Stimulated activated CD4-positive, alpha-beta T cell treated with anti-CD3 and anti-CD28 coated beads, Interleukin-1b, Interleukin-23, amount 100 ng/mL, for 1 hour (primary cell): Measurements from ENCODE around the gene ST3GAL5.

Experiments used
- DNase-seq, 2 donors: peaks; one replicate each; pipeline ENCODE4 v3.0.0-alpha.2; 2020; ENCODE audit warnings: low read depth in 2 of 2

Gene ST3GAL5

GRCh38 chr2:85866165-85866659 lies 22.6 kb downstream of the ST3GAL5 start:
- DNase-seq, result no peak

GRCh38 chr2:85865539-85866164 lies 23.1 kb downstream of the ST3GAL5 start:
- DNase-seq, result no peak

- no peak for DNase-seq
These were observed 24.1 kb downstream of the ST3GAL5 start for GRCh38 chr2:85864654-85865053.

DNA sequence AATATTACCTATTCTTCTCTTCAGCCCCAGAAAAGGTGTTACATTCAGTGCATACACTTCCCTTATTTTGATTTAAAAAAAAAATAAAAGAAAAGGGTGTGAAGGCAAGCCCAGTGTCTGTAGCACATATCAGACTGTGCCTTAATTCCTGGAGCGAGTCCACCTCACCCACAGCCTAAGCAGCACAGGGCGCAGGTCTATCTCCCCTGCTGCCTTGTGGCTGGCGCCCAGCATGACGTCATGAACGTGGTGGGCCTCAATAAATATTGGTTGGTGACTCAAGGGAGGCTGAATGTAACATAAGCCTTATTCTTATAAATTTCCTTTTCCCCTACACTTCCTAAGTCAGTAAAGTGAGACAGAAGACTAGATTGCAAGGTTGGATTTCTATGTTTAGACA lies 26.4 kb downstream of the ST3GAL5 start:
- DNase-seq, result no peak

DNA sequence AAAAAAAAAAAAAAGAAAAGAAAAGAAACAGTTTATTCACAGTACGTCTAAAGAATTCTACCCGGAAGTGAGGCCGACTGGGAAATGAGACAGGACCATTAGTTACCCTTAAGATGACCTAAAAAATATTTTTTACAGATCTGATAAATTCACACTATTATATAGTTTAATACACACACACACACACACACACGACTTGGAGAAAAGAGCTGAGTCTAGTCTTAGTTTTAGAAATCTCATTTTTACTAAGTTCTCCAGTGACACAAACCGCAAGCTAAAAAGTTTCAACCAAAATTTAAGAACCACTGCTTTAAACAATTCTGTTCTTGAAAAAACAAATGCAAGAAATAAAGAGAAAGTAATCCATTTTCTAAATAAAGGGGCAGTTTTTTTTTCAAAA lies 27.1 kb downstream of the ST3GAL5 start:
- DNase-seq, result no peak

DNA sequence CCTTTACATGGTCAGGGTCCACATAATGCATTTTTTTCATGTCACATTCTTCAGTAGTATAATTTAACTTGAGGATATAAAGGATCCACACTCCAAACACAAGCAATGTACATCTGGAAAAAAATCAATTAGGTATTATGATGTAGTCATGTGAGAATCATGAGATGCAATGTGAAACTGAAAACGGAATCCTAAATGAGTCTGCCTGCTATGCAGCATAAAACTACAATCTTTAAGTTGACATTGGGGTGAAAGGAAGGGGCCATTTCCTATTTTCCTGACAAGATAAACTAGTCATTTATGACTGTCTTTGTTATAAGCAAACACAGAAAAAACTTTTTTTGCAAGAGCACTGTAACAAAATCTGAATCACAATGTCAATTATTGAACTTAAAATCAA lies 27.6 kb downstream of the ST3GAL5 start:
- DNase-seq, result no peak

- DNase-seq, result no peak
These were observed 29.9 kb downstream of the ST3GAL5 start for GRCh38 chr2:85858841-85859240.

DNA sequence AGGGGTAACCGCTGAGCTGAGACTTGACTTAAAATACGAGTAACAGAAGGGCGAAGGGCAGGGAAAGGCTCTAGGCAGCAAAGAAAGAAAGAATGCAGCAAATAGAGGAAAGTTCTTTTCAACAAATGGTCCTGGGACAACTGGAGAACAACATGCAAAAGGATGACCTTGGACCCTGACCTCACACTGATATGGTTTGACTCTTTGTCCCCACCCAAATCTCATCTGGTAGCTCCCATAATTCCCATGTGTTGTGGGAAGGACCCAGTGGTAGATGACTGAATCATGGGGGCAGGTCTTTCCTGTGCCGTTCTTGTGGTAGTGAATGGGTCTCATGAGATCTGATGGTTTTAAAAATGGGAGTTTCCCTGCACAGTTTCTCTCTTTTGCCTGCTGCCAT lies 33.9 kb downstream of the ST3GAL5 start:
- DNase-seq, result no peak

DNA sequence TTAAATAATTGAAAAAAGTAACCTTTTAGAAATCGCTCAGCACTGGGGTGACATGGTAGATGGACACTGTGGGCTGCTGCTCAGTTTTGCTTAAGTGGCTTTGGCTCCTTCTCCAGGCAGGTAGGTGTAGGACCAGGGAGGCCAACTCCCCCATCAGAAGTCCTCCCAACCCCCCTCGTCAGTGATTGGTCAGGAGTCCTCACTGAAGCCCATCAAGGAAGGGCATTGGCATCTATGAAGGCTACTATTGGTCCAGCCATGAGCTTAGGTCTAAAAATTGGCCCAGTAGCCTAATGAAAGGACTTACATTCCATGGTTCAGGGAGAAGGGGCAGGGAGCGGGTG lies 34.7 kb downstream of the ST3GAL5 start:
- no peak for DNase-seq

DNA sequence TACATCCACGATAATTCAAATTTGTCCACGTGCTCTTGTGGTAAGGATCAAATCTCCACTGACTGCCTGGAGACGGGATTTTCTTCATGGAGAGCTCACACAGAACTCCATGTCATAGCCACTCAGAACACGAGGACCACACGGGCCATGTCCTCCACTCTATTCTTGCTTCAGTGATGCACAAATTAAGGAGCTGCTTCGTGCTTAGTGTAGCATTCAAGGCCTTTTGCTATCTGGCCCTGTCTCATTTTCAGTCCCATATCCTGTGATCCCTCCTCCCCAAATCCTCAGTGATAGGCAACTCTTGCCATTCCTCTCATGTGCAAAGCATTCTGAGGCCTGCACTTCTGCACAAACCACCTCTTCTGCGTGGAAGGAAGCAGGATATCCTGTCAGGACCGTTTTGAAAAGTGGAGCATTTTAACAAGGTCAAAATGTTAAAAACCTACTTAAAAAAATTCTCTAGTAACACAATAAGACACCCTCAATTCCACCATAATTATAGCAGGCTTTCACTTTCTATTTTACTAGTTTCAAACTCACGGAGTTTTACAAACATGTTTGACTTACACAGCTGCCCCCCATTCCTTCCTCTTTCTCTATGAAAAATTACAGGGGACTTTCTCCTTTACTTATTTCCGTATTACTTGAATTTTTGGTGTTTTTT lies 35.2 kb downstream of the ST3GAL5 start:
- DNase-seq, result no peak

- peak in 1 of 2 donors; percentile 24 for DNase-seq
These were observed 35.8 kb downstream of the ST3GAL5 start for GRCh38 chr2:85852937-85853498.

DNA sequence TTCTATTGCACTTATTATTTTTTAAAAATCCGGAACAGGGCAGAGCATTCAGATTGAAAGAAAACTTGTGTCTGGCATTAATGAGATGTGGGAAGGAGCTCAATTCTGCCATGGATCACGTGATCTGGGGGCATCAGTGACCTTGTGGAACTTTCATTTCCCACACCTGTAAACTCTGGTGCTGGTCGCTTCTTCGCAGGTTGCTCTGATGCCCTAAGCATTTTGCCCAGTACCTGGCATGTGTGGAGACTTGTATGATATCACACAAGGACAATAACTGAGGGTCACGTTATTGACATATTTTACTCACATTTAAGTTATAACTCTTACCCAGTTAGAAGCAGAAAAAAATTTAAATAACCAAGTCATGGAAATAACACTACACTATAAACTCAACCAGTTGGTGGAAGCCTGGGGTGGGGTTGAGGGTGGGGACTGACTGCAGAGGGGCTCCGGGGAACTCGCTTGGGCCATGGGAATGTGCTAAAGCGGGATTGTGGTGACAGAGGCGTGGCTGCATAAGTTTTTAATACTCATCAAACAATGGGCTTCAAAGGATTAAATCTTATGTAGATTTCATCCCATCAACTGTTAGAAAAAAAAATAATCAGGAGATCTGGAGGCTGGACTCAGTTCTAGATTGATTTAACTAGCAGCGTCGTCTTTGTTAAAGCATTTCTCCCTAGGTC lies 36.5 kb downstream of the ST3GAL5 start:
- DNase-seq, result no peak

DNA sequence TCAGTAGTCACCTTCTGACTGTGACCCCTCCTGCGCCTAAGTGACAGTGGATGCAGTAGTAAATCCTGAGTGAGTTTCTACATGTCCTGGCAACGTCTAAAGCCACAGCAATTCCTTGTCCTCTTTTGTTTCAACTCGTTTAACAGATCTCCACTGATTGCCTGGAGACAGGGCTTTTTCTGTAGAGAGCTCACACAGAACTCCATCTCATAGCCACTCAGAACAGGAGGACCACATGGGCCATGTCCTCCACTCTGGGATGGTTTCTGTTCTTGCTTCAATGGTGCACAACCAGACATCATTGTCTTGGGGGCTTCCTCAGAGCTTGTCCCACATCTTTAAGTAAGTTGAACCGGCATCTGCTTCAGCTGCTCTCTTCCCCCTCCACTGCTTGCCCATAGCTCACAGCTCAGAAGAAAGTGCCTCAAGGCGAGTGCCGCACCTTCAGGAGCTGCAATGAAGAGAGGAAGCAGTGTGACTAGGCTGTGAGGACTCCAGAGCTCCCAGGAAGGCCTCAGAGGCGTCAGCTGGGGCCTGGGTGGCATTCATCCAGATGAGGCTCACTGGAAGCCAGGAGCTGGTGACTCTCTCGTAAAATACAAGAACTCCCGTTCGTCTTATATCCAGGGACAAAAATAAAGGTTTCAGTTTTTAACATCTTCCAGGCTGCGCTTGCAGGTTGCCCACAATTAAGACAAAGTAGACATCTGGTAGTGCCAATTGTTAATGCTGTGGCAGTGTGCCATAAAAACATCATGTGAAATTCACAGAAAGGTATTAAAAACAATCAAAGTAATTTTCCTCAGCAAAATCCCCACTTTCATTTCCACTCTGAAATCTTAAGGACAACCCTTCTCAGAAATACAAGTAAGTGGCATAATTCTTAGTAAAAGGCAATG lies 37.3 kb downstream of the ST3GAL5 start:
- no peak for DNase-seq

GRCh38 chr2:85850451-85850850 lies 38.3 kb downstream of the ST3GAL5 start:
- DNase-seq, result no peak

DNA sequence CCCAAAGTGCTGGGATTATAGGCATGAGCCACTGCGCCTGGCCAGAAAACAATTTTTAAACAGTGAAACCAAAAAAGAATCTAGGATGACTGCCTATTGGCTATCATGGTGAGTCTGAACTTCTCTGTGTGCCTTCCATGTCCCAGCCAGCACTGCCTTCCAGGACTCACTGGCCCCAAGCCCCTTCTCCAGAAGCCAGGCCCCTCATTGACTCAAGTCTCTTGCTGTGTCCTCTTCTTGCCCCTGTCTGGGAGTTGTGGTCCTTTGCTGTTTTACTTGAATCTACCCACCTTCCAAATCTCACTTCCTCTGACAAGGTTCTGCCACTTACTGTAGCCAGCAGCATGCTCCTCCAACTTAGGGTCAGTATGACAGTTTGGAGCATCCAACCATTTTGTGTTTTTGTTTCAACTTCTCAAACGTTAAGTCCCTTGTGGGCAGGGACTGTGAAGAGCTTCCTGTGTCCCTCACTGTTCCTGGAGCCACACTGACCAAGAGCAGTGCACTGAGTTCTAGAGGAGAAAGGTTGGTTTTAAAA lies 41.7 kb downstream of the ST3GAL5 start:
- DNase-seq, result no peak

DNA sequence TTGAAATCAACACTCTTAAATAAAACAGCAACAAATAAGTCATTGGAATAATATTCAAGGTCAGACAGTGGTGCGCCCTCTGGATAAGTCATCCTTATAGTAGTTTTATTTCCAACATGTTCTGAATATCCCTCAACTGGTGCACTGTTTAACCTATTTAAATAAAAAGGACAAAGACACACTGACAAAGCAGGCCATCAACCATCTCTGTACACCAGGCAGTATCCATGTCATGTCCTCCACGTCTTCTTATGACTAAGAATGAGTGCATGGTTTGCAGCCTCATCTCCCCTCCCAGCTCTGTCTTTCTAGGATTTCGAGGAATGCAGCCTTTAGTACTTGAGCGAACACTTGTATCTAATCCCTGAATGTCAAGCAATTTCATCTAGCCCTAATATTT lies 42.4 kb downstream of the ST3GAL5 start:
- no peak for DNase-seq

DNA sequence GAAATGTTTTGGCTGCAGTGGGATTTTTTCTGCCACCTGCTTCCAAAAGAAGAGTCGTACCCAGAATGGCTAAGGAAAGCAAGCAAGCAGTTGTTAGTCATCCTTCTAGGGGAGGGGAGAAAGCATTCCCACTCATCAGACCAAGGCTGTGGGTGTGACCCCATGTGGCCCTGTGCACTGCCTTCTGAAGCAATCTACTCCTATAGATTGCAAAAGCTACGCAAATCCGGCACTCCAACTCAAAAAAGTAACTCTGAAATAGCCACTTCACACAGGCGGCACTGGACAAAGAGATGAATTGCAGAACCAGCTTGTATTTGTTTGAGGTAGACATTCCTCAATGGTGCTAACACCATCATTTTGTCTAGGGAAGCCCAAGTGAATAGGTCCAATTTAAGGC lies 44.3 kb downstream of the ST3GAL5 start:
- DNase-seq, result no peak

- DNase-seq, result no peak
These were observed 45.2 kb downstream of the ST3GAL5 start for GRCh38 chr2:85843543-85843942.

- DNase-seq, result no peak
These were observed 48.7 kb downstream of the ST3GAL5 start for GRCh38 chr2:85840091-85840490.

GRCh38 chr2:85839461-85839860 lies 49.3 kb downstream of the ST3GAL5 start:
- DNase-seq, result no peak

GRCh38 chr2:85838641-85839040 lies 50.1 kb downstream of the ST3GAL5 start:
- no peak for DNase-seq

- no peak for DNase-seq
These were observed 50.6 kb downstream of the ST3GAL5 start for GRCh38 chr2:85838181-85838580.
